Esophagus squamous epithelium (tissue), 5 donors: ENCODE measurements around the gene SLC25A48. TPM values are rescaled to one million over a fixed set of nuclear protein-coding genes. Genes with fewer than 3 reads are reported as not detected.

Experiments
- DNase-seq: peaks from one replicate; lab custom pipeline; 2025; lab: John Stamatoyannopoulos, UW
- H3K27ac ChIP-seq, 4 donors: fragments of 200-600 bp; sonication (generic); one replicate each; pipeline ENCODE4 v1.5.1; 2016 to 2019; ENCODE audit warnings: mild to moderate bottlenecking in 1 of 4
- H3K27me3 ChIP-seq, 4 donors: fragments of 200-600 bp; sonication (generic); 1 replicate in 3 of 4; 2 replicates in 1 of 4; pipeline versions ENCODE4 v1.5.1 to v1.6.0; 2017 to 2021; ENCODE audit warnings: antibody characterized with exemption in 1 of 4
- H3K36me3 ChIP-seq, 3 donors: fragments of 200-600 bp; sonication (generic); one replicate each; pipeline ENCODE4 v1.5.1; 2016 to 2019
- H3K4me1 ChIP-seq, 3 donors: fragments of 200-600 bp; sonication (generic); one replicate each; pipeline ENCODE4 v1.5.1; 2017 to 2019
- H3K4me3 ChIP-seq, 4 donors: fragments of 200-600 bp; sonication (generic); 1 replicate in 3 of 4; 2 replicates in 1 of 4; pipeline ENCODE4 v1.5.1; 2016 to 2019; ENCODE audit warnings: mild to moderate bottlenecking in 2 of 4, moderate library complexity in 1 of 4
- H3K9me3 ChIP-seq, 3 donors: fragments of 200-600 bp; sonication (generic); one replicate each; pipeline ENCODE4 v1.5.1; 2016 to 2019
- POLR2A ChIP-seq, 4 donors: fragments of 450-650 bp; IDR thresholded peaks; one replicate each; pipeline ENCODE4 v1.6.1; 2017; ENCODE audit warnings: antibody characterized with exemption in 4 of 4, mild to moderate bottlenecking in 4 of 4, moderate library complexity in 3 of 4
- WGBS, 2 donors: methylation state at CpG; one replicate each; pipeline ENCODE4 v1.1.5; 2018; 5-methylcytosine and 5-hydroxymethylcytosine counted together
- intact Hi-C: fragments of 100-400 bp; cut with DNase I; formaldehyde crosslinking; loops from one replicate; pipeline ENCODE4 v1.15.0; 2022
- total RNA-seq, 4 donors: library from RNA; depleted of rRNA; stranded (reverse); fragments of >200 nt; gene quantifications; one replicate each; pipeline ENCODE4 v1.1.0, GENCODE V29; 2016
- TF ChIP-seq, protein P1 (sequence below), 6 experiments: fragments of 450-650 bp in 4 of 6; fragments of 200-600 bp in 2 of 6; sonication (generic) in 2 of 6; IDR thresholded peaks; one replicate each; pipeline ENCODE4 v1.5.1; 2016 to 2019; ENCODE audit warnings: antibody characterized with exemption in 6 of 6, mild to moderate bottlenecking in 4 of 6, moderate library complexity in 4 of 6
- donor health status: DM: yes; HTN: yes; CAD: no.

SLC25A48 gene
- total RNA-seq, 4 donors from 2014 or later, result 0.19 to 1.3 (median 0.48) TPM

DNA sequence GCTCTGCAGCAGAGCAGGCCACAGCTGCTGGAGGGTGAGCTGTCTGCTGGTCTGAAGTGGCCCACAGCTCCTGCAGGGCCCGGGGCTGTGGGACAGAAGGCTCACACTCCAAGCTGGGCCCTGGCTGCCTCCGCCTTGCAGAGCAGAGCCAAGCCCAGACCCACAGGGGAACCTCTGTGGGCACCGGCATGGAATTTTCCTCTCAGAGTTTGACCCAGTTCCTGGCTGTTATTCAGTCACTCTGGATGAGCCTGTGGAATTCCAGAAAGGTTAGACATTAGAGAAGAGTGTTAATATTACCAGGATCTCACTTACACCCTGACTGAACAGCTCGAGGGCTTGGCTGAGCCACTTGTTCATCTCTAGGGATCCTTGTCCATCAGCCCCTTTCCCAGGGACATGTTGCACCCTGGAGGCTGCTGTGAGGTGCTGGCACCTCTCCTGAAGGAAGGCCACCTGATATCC, 43.7 kb downstream of the SLC25A48 start:
- no peaks in the 10 kb centered on the region for H3K36me3 ChIP-seq
- H3K27me3 ChIP-seq, result peaks cover 0 to 24% (median 1%) of the 10 kb centered on the region in 4 donors
- WGBS, 2 donors, result 58 to 67% methylated on average over 1 to 3 of the region's 4 CpGs
- no peak overlapping the region for H3K4me3 ChIP-seq
- no peak overlapping the region for H3K27ac ChIP-seq
- intact Hi-C loops, result no loop called here
- H3K4me1 ChIP-seq, result peaks cover 0 to 6% (median 0%) of the 10 kb centered on the region in 3 donors
- H3K9me3 ChIP-seq, result no peaks in the 10 kb centered on the region
- TF ChIP-seq POLR2A (IDR thresholded peaks at IDR 0.05), result no peak
- TF ChIP-seq, protein P1, sequence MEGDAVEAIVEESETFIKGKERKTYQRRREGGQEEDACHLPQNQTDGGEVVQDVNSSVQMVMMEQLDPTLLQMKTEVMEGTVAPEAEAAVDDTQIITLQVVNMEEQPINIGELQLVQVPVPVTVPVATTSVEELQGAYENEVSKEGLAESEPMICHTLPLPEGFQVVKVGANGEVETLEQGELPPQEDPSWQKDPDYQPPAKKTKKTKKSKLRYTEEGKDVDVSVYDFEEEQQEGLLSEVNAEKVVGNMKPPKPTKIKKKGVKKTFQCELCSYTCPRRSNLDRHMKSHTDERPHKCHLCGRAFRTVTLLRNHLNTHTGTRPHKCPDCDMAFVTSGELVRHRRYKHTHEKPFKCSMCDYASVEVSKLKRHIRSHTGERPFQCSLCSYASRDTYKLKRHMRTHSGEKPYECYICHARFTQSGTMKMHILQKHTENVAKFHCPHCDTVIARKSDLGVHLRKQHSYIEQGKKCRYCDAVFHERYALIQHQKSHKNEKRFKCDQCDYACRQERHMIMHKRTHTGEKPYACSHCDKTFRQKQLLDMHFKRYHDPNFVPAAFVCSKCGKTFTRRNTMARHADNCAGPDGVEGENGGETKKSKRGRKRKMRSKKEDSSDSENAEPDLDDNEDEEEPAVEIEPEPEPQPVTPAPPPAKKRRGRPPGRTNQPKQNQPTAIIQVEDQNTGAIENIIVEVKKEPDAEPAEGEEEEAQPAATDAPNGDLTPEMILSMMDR (IDR thresholded peaks at IDR 0.05), result no peak
- DNase-seq, result no peak

GRCh38 chr5:135879591-135879990, 45.1 kb downstream of the SLC25A48 start:
- intact Hi-C loops, result no loop called here
- TF ChIP-seq, protein P1 (IDR thresholded peaks at IDR 0.05), result no peak
- TF ChIP-seq POLR2A (IDR thresholded peaks at IDR 0.05), result no peak
- no peak for DNase-seq
- peaks cover 0 to 6% (median 0%) of the 10 kb centered on the region in 3 donors for H3K4me1 ChIP-seq
- H3K36me3 ChIP-seq, result no peaks in the 10 kb centered on the region
- no peak overlapping the region for H3K27ac ChIP-seq
- H3K27me3 ChIP-seq, result peaks cover 0 to 29% (median 1%) of the 10 kb centered on the region in 4 donors
- H3K4me3 ChIP-seq, result no peak overlapping the region
- no peaks in the 10 kb centered on the region for H3K9me3 ChIP-seq
- 92% methylated on average over 2 to 3 of the region's 3 CpGs for WGBS, 2 donors

GRCh38 chr5:135880278-135880677, 45.8 kb downstream of the SLC25A48 start:
- peaks cover 0 to 36% (median 1%) of the 10 kb centered on the region in 4 donors for H3K27me3 ChIP-seq
- H3K4me3 ChIP-seq, result no peak overlapping the region
- DNase-seq, result no peak
- TF ChIP-seq POLR2A (IDR thresholded peaks at IDR 0.05), result no peak
- TF ChIP-seq, protein P1 (IDR thresholded peaks at IDR 0.05), result no peak
- intact Hi-C loops, result no loop called here
- H3K4me1 ChIP-seq, result peaks cover 0 to 6% (median 0%) of the 10 kb centered on the region in 3 donors
- H3K36me3 ChIP-seq, result no peaks in the 10 kb centered on the region
- no peaks in the 10 kb centered on the region for H3K9me3 ChIP-seq
- H3K27ac ChIP-seq, result no peak overlapping the region
- 66 to 71% methylated on average over 3 of the region's 3 CpGs for WGBS, 2 donors

GRCh38 chr5:135880801-135881200, 46.3 kb downstream of the SLC25A48 start:
- Histone ChIP-seq H3K9me3 (no peaks in the 10 kb centered on the region), H3K4me3 (no peak overlapping the region), H3K36me3 (no peaks in the 10 kb centered on the region), H3K27ac (no peak overlapping the region), H3K4me1 (peaks cover 0 to 6% (median 0%) of the 10 kb centered on the region in 3 donors), H3K27me3 (peaks cover 0 to 41% (median 1%) of the 10 kb centered on the region in 4 donors)
- TF ChIP-seq, protein P1 (IDR thresholded peaks at IDR 0.05), result no peak
- no peak for TF ChIP-seq POLR2A (IDR thresholded peaks at IDR 0.05)
- 56 to 66% methylated on average over 4 to 7 of the region's 7 CpGs for WGBS, 2 donors
- DNase-seq, result no peak
- intact Hi-C loops, result no loop called here

- Histone ChIP-seq H3K4me1 (peaks cover 0 to 6% (median 0%) of the 10 kb centered on the region in 3 donors), H3K27me3 (peaks cover 0 to 41% (median 1%) of the 10 kb centered on the region in 4 donors), H3K4me3 (no peak overlapping the region), H3K9me3 (no peaks in the 10 kb centered on the region), H3K36me3 (no peaks in the 10 kb centered on the region), H3K27ac (no peak overlapping the region)
- WGBS, 2 donors, result 29% methylated on average over 4 of the region's 4 CpGs; no CpG with 5 or more reads in 1 of the 2 donors
- no peak for TF ChIP-seq POLR2A (IDR thresholded peaks at IDR 0.05)
- TF ChIP-seq, protein P1 (IDR thresholded peaks at IDR 0.05), result no peak
- intact Hi-C loops, result no loop called here
- no peak for DNase-seq
These were observed 46.8 kb downstream of the SLC25A48 start for GRCh38 chr5:135881244-135881643.
